IMR-90 (cell line): Measurements from ENCODE around the gene IFIT1.

Experiments
- BHLHE40 ChIP-seq: fragments of 150-350 bp; IDR thresholded peaks from 2 replicates; pipeline ENCODE4 v1.6.1; 2016; ENCODE audit warnings: mild to moderate bottlenecking, low read depth, low read length
- CEBPB ChIP-seq: IDR thresholded peaks from 2 replicates; pipeline ENCODE4 v1.6.1; 2012; ENCODE audit warnings: low read depth, low read length, improper control_type of control experiment
- CTCF ChIP-seq: conservative IDR thresholded peaks from 2 replicates; pipeline ENCODE4 v1.5.1; 2012; ENCODE audit warnings: mild to moderate bottlenecking, low read depth, low read length, improper control_type of control experiment
- ELK1 ChIP-seq: fragments of 150-350 bp; IDR thresholded peaks from 2 replicates; pipeline ENCODE4 v1.6.1; 2016; ENCODE audit warnings: low read depth, mild to moderate bottlenecking, low read length, moderate library complexity, borderline replicate concordance
- FOS ChIP-seq: fragments of 150-350 bp; IDR thresholded peaks from 2 replicates; pipeline ENCODE4 v1.6.1; 2016; ENCODE audit warnings: low read depth, low read length
- MAFK ChIP-seq: IDR thresholded peaks from 2 replicates; pipeline ENCODE4 v1.6.1; 2012; ENCODE audit warnings: low read depth, low read length, improper control_type of control experiment
- MAZ ChIP-seq: IDR thresholded peaks from 2 replicates; pipeline ENCODE4 v1.6.1; 2012; ENCODE audit warnings: low read depth, mild to moderate bottlenecking, low read length, improper control_type of control experiment, moderate library complexity, borderline replicate concordance
- NFE2L2 ChIP-seq: fragments of 150-350 bp; IDR thresholded peaks from 2 replicates; pipeline ENCODE4 v1.6.1; 2016; ENCODE audit warnings: low read depth, mild to moderate bottlenecking, low read length
- POLR2A ChIP-seq: IDR thresholded peaks from 2 replicates; pipeline ENCODE4 v1.6.1; 2012; ENCODE audit warnings: mild to moderate bottlenecking, low read depth, low read length
- RAD21 ChIP-seq: IDR thresholded peaks from 2 replicates; pipeline ENCODE4 v1.6.1; 2012; ENCODE audit warnings: low read length, improper control_type of control experiment
- RCOR1 ChIP-seq: IDR thresholded peaks from 2 replicates; pipeline ENCODE4 v1.6.1; 2012; ENCODE audit warnings: mild to moderate bottlenecking, low read length, improper control_type of control experiment; ENCODE audit not compliant: insufficient replicate concordance
- RFX5 ChIP-seq: IDR thresholded peaks from 2 replicates; pipeline ENCODE4 v1.8.0; 2012; ENCODE audit warnings: low read depth, mild to moderate bottlenecking, low read length, moderate library complexity
- SMC3 ChIP-seq: fragments of 150-350 bp; IDR thresholded peaks from 2 replicates; pipeline ENCODE4 v1.6.1; 2016; ENCODE audit warnings: low read depth, mild to moderate bottlenecking, antibody characterized with exemption, low read length, moderate library complexity
- USF2 ChIP-seq: fragments of 150-350 bp; IDR thresholded peaks from 2 replicates; pipeline ENCODE4 v1.6.1; 2017; ENCODE audit warnings: mild to moderate bottlenecking, antibody characterized with exemption, low read length, low read depth

- TF ChIP-seq RCOR1 (no peak), CTCF (no peak), RAD21 (no peak), CEBPB (no peak), POLR2A (no peak), MAZ (no peak), BHLHE40 (no peak), MAFK (no peak), SMC3 (no peak), FOS (no peak), RFX5 (no peak), USF2 (no peak), NFE2L2 (no peak), ELK1 (no peak)
These were observed 43.4 kb upstream of the IFIT1 start for GRCh38 chr10:89348975-89349374.
